Gastroesophageal sphincter (tissue), 4 donors: ENCODE results near the gene CD9. TPM values are rescaled to one million over a fixed set of nuclear protein-coding genes. Genes with fewer than 3 reads are reported as not detected.
A peak's percentile ranks its signal among the peaks of the same experiment; 100 is the strongest.

ENCODE experiments used
- ATAC-seq: fragments of 150-250 bp; one replicate; pipeline ENCODE4 v1.9.1; 2016; ENCODE audit warnings: mild to moderate bottlenecking, moderate library complexity
- H3K27ac ChIP-seq, 4 donors: fragments of 200-600 bp; sonication (generic) in 3 of 4; 1 replicate in 3 of 4; 2 replicates in 1 of 4; pipeline ENCODE4 v1.5.1; 2016 to 2019
- H3K27me3 ChIP-seq: fragments of 200-600 bp; sonication (generic); one replicate; pipeline ENCODE4 v1.5.1; 2019
- H3K36me3 ChIP-seq, 2 donors: fragments of 200-600 bp; sonication (generic); one replicate each; pipeline ENCODE4 v1.5.1; 2019; ENCODE audit warnings: control low read depth in 1 of 2
- H3K4me1 ChIP-seq, 3 donors: fragments of 200-600 bp; sonication (generic); 1 replicate in 2 of 3; 2 replicates in 1 of 3; pipeline ENCODE4 v1.5.1; 2016 to 2019; ENCODE audit warnings: control low read depth in 2 of 3
- H3K4me3 ChIP-seq, 2 donors: fragments of 200-600 bp; sonication (generic); one replicate each; pipeline ENCODE4 v1.5.1; 2019; ENCODE audit warnings: mild to moderate bottlenecking in 1 of 2, moderate library complexity in 1 of 2
- H3K9me3 ChIP-seq, 3 donors: fragments of 200-600 bp; sonication (generic); one replicate each; pipeline ENCODE4 v1.5.1; 2017 to 2019; ENCODE audit warnings: control low read depth in 2 of 3
- EP300 ChIP-seq: sonication (generic); formaldehyde crosslinking; IDR thresholded peaks from one replicate; pipeline ENCODE4 v1.6.1; 2017; ENCODE audit warnings: antibody characterized with exemption, mild to moderate bottlenecking
- POLR2A ChIP-seq, 2 donors: fragments of 450-650 bp; IDR thresholded peaks; one replicate each; pipeline ENCODE4 v1.6.1; 2017; ENCODE audit warnings: antibody characterized with exemption in 2 of 2, mild to moderate bottlenecking in 2 of 2, moderate library complexity in 1 of 2
- POLR2AphosphoS5 ChIP-seq: sonication (generic); formaldehyde crosslinking; IDR thresholded peaks from one replicate; pipeline ENCODE4 v1.6.1; 2017; ENCODE audit warnings: antibody characterized with exemption
- WGBS, 2 donors: methylation state at CpG; one replicate each; pipeline ENCODE4 v1.1.5; 2018; ENCODE audit warnings: low coverage in 1 of 2; 5-methylcytosine and 5-hydroxymethylcytosine counted together
- total RNA-seq, 4 donors: library from RNA; depleted of rRNA; stranded (reverse); fragments of >200 nt; gene quantifications; one replicate each; pipeline ENCODE4 v1.1.0, GENCODE V29; 2016
- TF ChIP-seq, protein P1 (sequence below), 4 experiments: fragments of 200-600 bp in 2 of 4; fragments of 450-650 bp in 2 of 4; sonication (generic) in 1 of 4; IDR thresholded peaks; one replicate each; pipeline ENCODE4 v1.5.1; 2017 to 2019; ENCODE audit warnings: antibody characterized with exemption in 4 of 4, mild to moderate bottlenecking in 2 of 4, moderate library complexity in 2 of 4

Gene CD9
- total RNA-seq, 4 donors from 2014 or later = 379 to 558 (median 468) TPM

DNA sequence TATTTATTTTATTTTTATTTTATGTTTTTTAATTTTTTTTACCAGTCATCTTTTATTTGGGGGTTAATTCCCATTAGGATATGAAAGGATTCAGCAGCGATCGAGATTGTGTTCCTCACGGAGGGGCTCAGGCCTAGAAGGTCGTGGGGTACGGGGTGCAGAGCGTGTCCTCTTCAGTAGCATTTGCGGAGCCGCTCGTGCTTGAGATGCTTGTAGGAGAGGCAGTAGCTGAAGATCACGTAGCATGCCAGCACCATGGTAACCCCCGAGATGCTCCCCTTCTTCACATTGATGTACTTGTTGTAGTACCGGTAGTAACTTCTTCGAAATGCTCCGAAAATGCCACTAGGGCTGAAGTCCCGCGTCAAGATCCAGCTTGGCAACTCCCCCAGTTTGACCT is 69.8 kb downstream of the CD9 start:
- ATAC-seq = no peak
- no peak for TF ChIP-seq EP300
- 92 to 95% methylated on average over 2 to 15 of the region's 16 CpGs for WGBS, 2 donors
- Histone ChIP-seq H3K27ac (peak overlapping the region in 2 of 4 donors; percentile 84 to 89), H3K9me3 (no peaks in the 10 kb centered on the region), H3K27me3 (no peaks in the 10 kb centered on the region), H3K36me3 (no peaks in the 10 kb centered on the region), H3K4me1 (peaks cover 0 to 77% (median 15%) of the 10 kb centered on the region in 3 donors), H3K4me3 (no peak overlapping the region)

DNA sequence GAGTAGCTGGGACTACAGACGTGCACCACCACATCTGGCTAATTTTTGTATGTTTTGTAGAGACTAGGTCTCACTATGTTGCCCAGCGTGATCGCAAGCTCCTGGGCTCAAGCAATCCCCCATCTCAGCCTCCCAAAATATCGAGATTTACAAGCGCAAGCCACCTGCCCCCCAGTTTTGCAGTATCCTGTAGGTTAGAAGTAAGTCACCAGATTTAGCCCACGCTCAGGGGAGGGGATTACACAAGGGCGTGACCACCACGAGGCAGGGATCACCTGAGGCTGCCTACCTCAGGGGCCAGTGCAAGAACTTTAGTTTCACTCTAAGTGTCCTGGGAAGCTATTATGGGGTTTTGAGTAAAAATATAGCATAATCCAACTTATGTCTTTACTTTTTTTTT is 71.1 kb downstream of the CD9 start:
- WGBS, 2 donors = 92 to 96% methylated on average over 5 to 6 of the region's 8 CpGs
- no peak overlapping the region for H3K4me3 ChIP-seq
- H3K9me3 ChIP-seq = no peaks in the 10 kb centered on the region
- no peak overlapping the region for H3K27ac ChIP-seq
- ATAC-seq = no peak
- TF ChIP-seq POLR2AphosphoS5 = no peak
- TF ChIP-seq POLR2A (IDR thresholded peaks at IDR 0.05) = no peak
- no peak for TF ChIP-seq EP300
- TF ChIP-seq, protein P1, sequence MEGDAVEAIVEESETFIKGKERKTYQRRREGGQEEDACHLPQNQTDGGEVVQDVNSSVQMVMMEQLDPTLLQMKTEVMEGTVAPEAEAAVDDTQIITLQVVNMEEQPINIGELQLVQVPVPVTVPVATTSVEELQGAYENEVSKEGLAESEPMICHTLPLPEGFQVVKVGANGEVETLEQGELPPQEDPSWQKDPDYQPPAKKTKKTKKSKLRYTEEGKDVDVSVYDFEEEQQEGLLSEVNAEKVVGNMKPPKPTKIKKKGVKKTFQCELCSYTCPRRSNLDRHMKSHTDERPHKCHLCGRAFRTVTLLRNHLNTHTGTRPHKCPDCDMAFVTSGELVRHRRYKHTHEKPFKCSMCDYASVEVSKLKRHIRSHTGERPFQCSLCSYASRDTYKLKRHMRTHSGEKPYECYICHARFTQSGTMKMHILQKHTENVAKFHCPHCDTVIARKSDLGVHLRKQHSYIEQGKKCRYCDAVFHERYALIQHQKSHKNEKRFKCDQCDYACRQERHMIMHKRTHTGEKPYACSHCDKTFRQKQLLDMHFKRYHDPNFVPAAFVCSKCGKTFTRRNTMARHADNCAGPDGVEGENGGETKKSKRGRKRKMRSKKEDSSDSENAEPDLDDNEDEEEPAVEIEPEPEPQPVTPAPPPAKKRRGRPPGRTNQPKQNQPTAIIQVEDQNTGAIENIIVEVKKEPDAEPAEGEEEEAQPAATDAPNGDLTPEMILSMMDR (IDR thresholded peaks at IDR 0.05) = no peak
- no peaks in the 10 kb centered on the region for H3K27me3 ChIP-seq
- H3K4me1 ChIP-seq = peaks cover 0 to 76% (median 15%) of the 10 kb centered on the region in 3 donors
- H3K36me3 ChIP-seq = no peaks in the 10 kb centered on the region

DNA sequence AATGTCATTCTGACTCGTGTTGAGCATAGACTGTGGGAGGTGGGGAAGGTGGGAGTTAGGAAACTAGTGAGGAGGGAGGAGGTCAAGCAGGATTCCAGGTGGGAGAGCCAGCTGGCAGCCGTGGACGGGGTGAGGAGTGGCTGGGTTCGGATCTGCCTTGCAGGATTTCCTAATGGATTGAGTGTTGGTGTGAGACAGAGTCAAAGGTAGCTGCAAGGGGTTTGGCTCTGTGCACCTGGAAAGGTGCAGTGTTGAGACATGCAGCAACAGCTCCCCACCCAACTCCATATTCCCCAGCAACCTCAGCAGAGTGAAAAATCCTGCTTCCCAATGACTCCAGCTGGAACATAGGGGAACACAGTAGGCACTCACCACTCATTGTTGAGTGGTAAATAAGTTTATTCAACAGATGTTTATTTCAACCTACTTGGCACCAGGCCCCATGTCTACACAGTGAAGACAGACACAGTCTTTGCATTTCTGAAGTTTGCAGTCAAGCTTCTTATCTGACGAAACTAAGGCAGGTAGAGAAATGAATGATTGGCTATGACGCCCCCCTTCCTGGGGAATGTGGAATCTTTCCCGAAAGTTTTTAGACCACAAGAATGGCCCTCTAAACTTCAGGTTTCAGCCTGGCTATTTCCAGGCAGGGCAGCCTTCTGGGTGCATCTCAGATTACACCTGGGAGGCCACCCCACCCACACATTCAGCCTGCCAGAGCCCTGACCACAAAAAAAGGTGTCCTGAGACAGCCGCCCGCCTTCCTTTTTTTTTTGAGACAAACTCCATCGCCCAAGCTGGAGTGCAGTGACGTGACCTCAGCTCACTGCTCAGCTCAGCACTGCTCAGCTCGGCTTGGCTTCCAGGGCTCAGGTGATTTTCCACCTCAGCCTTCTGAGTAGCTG is 72.4 kb downstream of the CD9 start:
- TF ChIP-seq EP300 (no peak), POLR2AphosphoS5 (no peak)
- TF ChIP-seq, protein P1 (IDR thresholded peaks at IDR 0.05) = no peak
- peak overlapping the region in 1 of 4 donors; percentile 60 for H3K27ac ChIP-seq
- no peak for ATAC-seq

DNA sequence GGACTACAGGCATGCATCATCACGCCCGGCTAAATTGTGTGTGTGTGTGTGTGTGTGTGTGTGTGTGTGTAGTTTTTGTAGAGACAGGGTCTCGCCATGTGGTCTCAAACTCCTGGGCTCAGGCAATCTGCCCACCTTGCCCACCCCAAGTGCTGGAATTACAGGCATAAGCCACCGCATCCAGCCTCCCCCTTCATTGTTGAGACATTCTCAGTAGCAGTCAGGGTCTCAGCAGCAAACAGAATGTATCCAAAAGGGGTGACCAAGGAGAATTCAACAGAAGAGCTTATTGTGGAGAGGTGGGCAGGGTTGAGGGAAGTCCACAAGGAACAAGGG is 73.0 kb downstream of the CD9 start:
- peaks cover 0 to 70% (median 21%) of the 10 kb centered on the region in 3 donors for H3K4me1 ChIP-seq
- no peaks in the 10 kb centered on the region for H3K9me3 ChIP-seq
- 40 to 70% methylated on average over 1 to 2 of the region's 4 CpGs for WGBS, 2 donors
- TF ChIP-seq POLR2AphosphoS5 (no peak), EP300 (no peak), POLR2A (IDR thresholded peaks at IDR 0.05) (no peak)
- TF ChIP-seq, protein P1 (IDR thresholded peaks at IDR 0.05) = no peak
- no peaks in the 10 kb centered on the region for H3K36me3 ChIP-seq
- H3K4me3 ChIP-seq = no peak overlapping the region
- H3K27me3 ChIP-seq = no peaks in the 10 kb centered on the region
- peak overlapping the region in 2 of 4 donors; percentile 53 to 60 for H3K27ac ChIP-seq
- no peak for ATAC-seq

More for the DNA sequence above, 72.4 kb downstream of the CD9 start:
- 68 to 77% methylated on average over 7 to 10 of the region's 12 CpGs for WGBS, 2 donors
- no peaks in the 10 kb centered on the region for H3K36me3 ChIP-seq
- no peak overlapping the region for H3K4me3 ChIP-seq
- peaks cover 0 to 70% (median 16%) of the 10 kb centered on the region in 3 donors for H3K4me1 ChIP-seq
- no peaks in the 10 kb centered on the region for H3K27me3 ChIP-seq
- no peaks in the 10 kb centered on the region for H3K9me3 ChIP-seq

DNA sequence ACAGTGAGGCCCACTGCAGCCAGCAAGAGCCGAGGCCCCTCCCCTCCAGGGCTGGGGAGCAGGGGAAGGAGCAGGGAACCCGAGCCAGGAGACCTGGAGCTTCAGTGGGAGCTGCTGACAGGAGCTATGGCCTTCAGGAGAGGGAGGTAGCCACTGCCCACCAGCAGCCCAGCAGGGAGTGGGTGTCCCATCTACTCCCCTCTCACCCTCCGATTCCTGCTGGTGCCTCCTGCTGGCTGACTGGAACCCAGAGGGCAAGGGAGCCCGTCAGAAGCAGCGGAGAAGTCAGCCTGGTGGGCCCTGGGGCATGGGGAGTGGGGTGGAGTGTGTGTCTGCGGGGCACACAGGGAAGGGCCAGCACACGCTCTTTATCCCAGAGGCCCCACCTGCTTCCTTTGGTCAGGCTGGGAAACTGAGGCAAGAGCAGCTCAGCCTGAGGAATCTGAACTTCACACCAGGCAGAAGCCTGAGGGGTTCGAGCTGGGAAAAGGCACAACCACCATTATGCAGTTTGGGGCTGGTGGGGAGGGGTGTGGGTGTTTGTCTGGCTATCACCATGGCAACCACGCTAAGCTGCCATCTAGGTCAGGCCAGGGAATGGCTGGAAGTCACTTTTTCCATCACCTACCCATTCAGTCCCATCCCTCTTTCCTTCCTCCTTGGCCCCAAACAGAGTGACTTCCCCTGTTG is 73.5 kb downstream of the CD9 start:
- TF ChIP-seq, protein P1 (IDR thresholded peaks at IDR 0.05) = no peak
- TF ChIP-seq POLR2AphosphoS5 = peak; percentile 16
- TF ChIP-seq POLR2A (IDR thresholded peaks at IDR 0.05) = no peak
- no peak for TF ChIP-seq EP300
- Histone ChIP-seq H3K27me3 (no peaks in the 10 kb centered on the region), H3K4me3 (no peak overlapping the region), H3K9me3 (no peaks in the 10 kb centered on the region), H3K4me1 (peaks cover 0 to 70% (median 19%) of the 10 kb centered on the region in 3 donors), H3K27ac (peak overlapping the region in 3 of 4 donors; percentile 14 to 60 (median 53)), H3K36me3 (no peaks in the 10 kb centered on the region)
- 20 to 66% methylated on average over 1 to 7 of the region's 9 CpGs for WGBS, 2 donors
- peak; percentile 16 for ATAC-seq
